HepG2 (cell line): Measurements from ENCODE around the gene MARF1. TPM values are rescaled to one million over a fixed set of nuclear protein-coding genes. Genes with fewer than 3 reads are reported as not detected.

Source experiments
- ATAC-seq: fragments of 200-7000 bp; cut with Tn5 transposase; 3 replicates; pipeline ENCODE4 v1.9.1; 2020; ENCODE audit warnings: mild to moderate bottlenecking, moderate library complexity
- BruUV-seq: library from RNA; stranded (reverse); fragments of 400-500 nt; replicated peaks from 2 replicates; lab custom pipeline; 2021; lab: Mats Ljungman, UMichigan
- CTCF ChIA-PET: fragments of 300-600 bp; formaldehyde crosslinking; extraction: SDS; loops from one replicate; lab custom pipeline; 2021; ENCODE audit warnings: low total read pairs, inconsistent platforms, low intra/inter-chr PET ratio; lab: Yijun Ruan, JAX
- POLR2A ChIA-PET: fragments of 350-600 bp; sonication (Branson Sonifier 250); formaldehyde crosslinking; loops from one replicate; lab custom pipeline; 2020; ENCODE audit warnings: antibody characterized with exemption, inconsistent platforms; lab: Yijun Ruan, JAX
- DNase-seq: peaks from one replicate; pipeline ENCODE4 v3.0.0-alpha.2; 2015; ENCODE audit warnings: low spot score
- FAIRE-seq: peaks from 3 replicates; lab custom pipeline; 2011; peaks lifted over from hg19 to GRCh38; lab: Jason Lieb, UNC
- H2AFZ ChIP-seq: one replicate; pipeline ENCODE4 v1.6.1; 2011; ENCODE audit warnings: low read length, inconsistent platforms
- H3K27ac ChIP-seq: fragments of 300-600 bp; 3 replicates; pipeline ENCODE4 v1.8.0; 2011; ENCODE audit warnings: mixed run types, mild to moderate bottlenecking, mixed read lengths, low read length, inconsistent platforms; ENCODE audit not compliant: insufficient read depth; ENCODE audit errors: extremely low read length
- H3K27me3 ChIP-seq, 2 experiments: fragments of 200-600 bp in 1 of 2; 2 replicates in 1 of 2; 3 replicates in 1 of 2; pipeline versions ENCODE4 v1.6.0 to v1.8.0; 2011; ENCODE audit warnings: low read length in 2 of 2, mild to moderate bottlenecking in 2 of 2, moderate library complexity in 2 of 2, inconsistent platforms in 1 of 2; ENCODE audit not compliant: insufficient read depth in 2 of 2, control insufficient read depth in 1 of 2
- H3K36me3 ChIP-seq, 2 experiments: fragments of 200-600 bp in 1 of 2; replicated peaks in 1 of 2; 2 replicates in 1 of 2; 3 replicates in 1 of 2; pipeline versions ENCODE4 v1.5.1 to v1.8.0; 2011; ENCODE audit warnings: low read length in 2 of 2, inconsistent platforms in 1 of 2; ENCODE audit not compliant: insufficient read depth in 2 of 2, control insufficient read depth in 1 of 2
- H3K4me1 ChIP-seq: 2 replicates; pipeline ENCODE4 v1.5.1; 2012; ENCODE audit warnings: low read length, inconsistent platforms; ENCODE audit not compliant: insufficient read depth
- H3K4me2 ChIP-seq: 2 replicates; pipeline ENCODE4 v1.6.0; 2011; ENCODE audit warnings: low read depth, low read length, inconsistent platforms
- H3K4me3 ChIP-seq, 3 experiments: fragments of 200-600 bp in 1 of 3; sonication (generic), shearing (Covaris generic) in 1 of 3; replicated peaks in 1 of 3; 2 replicates each; pipeline ENCODE4 v1.5.1; 2011 to 2016; ENCODE audit warnings: low read length in 3 of 3, inconsistent platforms in 2 of 3, low read depth in 2 of 3, mild to moderate bottlenecking in 2 of 3, control low read depth in 1 of 3, mixed read lengths in 1 of 3; ENCODE audit not compliant: insufficient read depth in 1 of 3
- H3K79me2 ChIP-seq: one replicate; pipeline ENCODE4 v1.6.1; 2011; ENCODE audit warnings: low read length, inconsistent platforms; ENCODE audit not compliant: insufficient read depth
- H3K9ac ChIP-seq: 2 replicates; pipeline ENCODE4 v1.6.0; 2011; ENCODE audit warnings: mild to moderate bottlenecking, low read depth, low read length, inconsistent platforms; ENCODE audit not compliant: insufficient read depth
- H3K9me3 ChIP-seq: 2 replicates; pipeline ENCODE4 v1.5.1; 2012; ENCODE audit warnings: mild to moderate bottlenecking, low read length
- H4K20me1 ChIP-seq: 2 replicates; pipeline ENCODE4 v1.6.0; 2011; ENCODE audit warnings: inconsistent platforms, mild to moderate bottlenecking, low read length, moderate library complexity; ENCODE audit not compliant: insufficient read depth
- ARID2 ChIP-seq: sonication (generic); formaldehyde crosslinking; IDR thresholded peaks from 2 replicates; pipeline ENCODE4 v1.8.1; 2022; ENCODE audit warnings: mild to moderate bottlenecking, missing genetic modification reagents, borderline replicate concordance
- ELF4 ChIP-seq: sonication (generic); formaldehyde crosslinking; IDR thresholded peaks from 2 replicates; pipeline ENCODE4 v1.5.0; 2020; ENCODE audit warnings: missing genetic modification reagents, mild to moderate bottlenecking, moderate library complexity, borderline replicate concordance
- GPN1 ChIP-seq: sonication (generic); formaldehyde crosslinking; IDR thresholded peaks from 2 replicates; pipeline ENCODE4 v1.5.1; 2020; ENCODE audit warnings: missing genetic modification reagents, borderline replicate concordance
- JARID2 ChIP-seq: sonication (generic); formaldehyde crosslinking; IDR thresholded peaks from 2 replicates; pipeline ENCODE4 v1.8.1; 2023; ENCODE audit warnings: missing genetic modification reagents, inconsistent platforms; ENCODE audit not compliant: insufficient replicate concordance
- NPAS2 ChIP-seq: sonication (generic); formaldehyde crosslinking; IDR thresholded peaks from 2 replicates; pipeline ENCODE4 v1.8.0; 2022; ENCODE audit warnings: mild to moderate bottlenecking, missing genetic modification reagents, borderline replicate concordance
- RARG ChIP-seq: sonication (generic); formaldehyde crosslinking; IDR thresholded peaks from 2 replicates; pipeline ENCODE4 v1.4.0; 2020; ENCODE audit warnings: low read depth, mild to moderate bottlenecking, missing genetic modification reagents
- ZMYM2 ChIP-seq: sonication (generic); formaldehyde crosslinking; IDR thresholded peaks from 2 replicates; pipeline ENCODE4 v1.8.0; 2022; ENCODE audit warnings: mild to moderate bottlenecking, missing genetic modification reagents
- ZNF24 ChIP-seq: fragments of 450-650 bp; IDR thresholded peaks from 2 replicates; pipeline ENCODE4 v1.6.1; 2017; ENCODE audit warnings: antibody characterized with exemption, mild to moderate bottlenecking
- ZNF3 ChIP-seq: IDR thresholded peaks from 2 replicates; pipeline ENCODE4 v1.7.0; 2017; ENCODE audit warnings: inconsistent platforms
- ZNF605 ChIP-seq: sonication (generic); formaldehyde crosslinking; IDR thresholded peaks from 2 replicates; pipeline ENCODE4 v1.8.0; 2022; ENCODE audit warnings: mild to moderate bottlenecking, missing genetic modification reagents
- WGBS: methylation state at CpG from one replicate; pipeline ENCODE4 v1.1.6; 2017; ENCODE audit warnings: low lambda C conversion rate; 5-methylcytosine and 5-hydroxymethylcytosine counted together
- in situ Hi-C: cut with HindIII; loops from 2 replicates; pipeline ENCODE4 v1.10.0; 2017; ENCODE audit warnings: low pct_unique_long_range_greater_than_20kb; ENCODE audit not compliant: extremely low pct_ligation_motif_present
- intact Hi-C: fragments of 100-400 bp; cut with micrococcal nuclease; formaldehyde crosslinking; loops from one replicate; pipeline ENCODE4 v1.10.0; 2022; ENCODE audit not compliant: unreplicated experiment
- polyA plus RNA-seq, 8 experiments: library from polyadenylated mRNA; depleted of rRNA in 3 of 8; stranded (reverse) in 7 of 8; unstranded in 1 of 8; fragments of >200 nt; fragmentation: Illumina TruSeq in 4 of 8; extraction: Trizol in 4 of 8; gene quantifications; 2 replicates each; pipeline versions ENCODE4 v1.2.1 to v1.2.3, GENCODE V29; 2011 to 2016; ENCODE audit warnings: low read depth in 4 of 8, missing spikeins in 1 of 8, mixed read lengths in 1 of 8; ENCODE audit not compliant: insufficient read depth in 1 of 8
- total RNA-seq, 5 experiments: library from RNA; depleted of rRNA; stranded (reverse); fragments of >200 nt; fragmentation: Illumina TruSeq; extraction: Trizol; gene quantifications; 2 replicates each; pipeline ENCODE4 v1.2.3, GENCODE V29; 2016; ENCODE audit warnings: low read depth in 1 of 5
- TF ChIP-seq, protein P1 (sequence below): sonication (generic); formaldehyde crosslinking; conservative IDR thresholded peaks from 2 replicates; pipeline ENCODE4 v1.8.0; 2022; ENCODE audit warnings: missing genetic modification reagents
- TF ChIP-seq, protein P2 (sequence below): sonication (generic); IDR thresholded peaks from 2 replicates; pipeline ENCODE4 v1.6.1; 2016; ENCODE audit warnings: low read depth, borderline replicate concordance
- TF ChIP-seq, protein P3 (sequence below): sonication (generic); formaldehyde crosslinking; IDR thresholded peaks from 2 replicates; pipeline ENCODE4 v1.4.0; 2020; ENCODE audit warnings: mild to moderate bottlenecking, missing genetic modification reagents, borderline replicate concordance
- TF ChIP-seq, protein P4 (sequence below): sonication (generic); formaldehyde crosslinking; IDR thresholded peaks from 2 replicates; pipeline ENCODE4 v1.4.0; 2020; ENCODE audit warnings: low read depth, mild to moderate bottlenecking, missing genetic modification reagents
- TF ChIP-seq, protein P5 (sequence below): sonication (generic); formaldehyde crosslinking; IDR thresholded peaks from 2 replicates; pipeline ENCODE4 v1.8.1; 2023; ENCODE audit warnings: missing genetic modification reagents, inconsistent platforms, borderline replicate concordance

The MARF1 gene
- total and polyA plus RNA-seq, 2 of the 13 experiments (the other 11 are each of a cell fraction or from before 2014, with no cell fraction given) = 8.7 to 20.7 TPM

DNA sequence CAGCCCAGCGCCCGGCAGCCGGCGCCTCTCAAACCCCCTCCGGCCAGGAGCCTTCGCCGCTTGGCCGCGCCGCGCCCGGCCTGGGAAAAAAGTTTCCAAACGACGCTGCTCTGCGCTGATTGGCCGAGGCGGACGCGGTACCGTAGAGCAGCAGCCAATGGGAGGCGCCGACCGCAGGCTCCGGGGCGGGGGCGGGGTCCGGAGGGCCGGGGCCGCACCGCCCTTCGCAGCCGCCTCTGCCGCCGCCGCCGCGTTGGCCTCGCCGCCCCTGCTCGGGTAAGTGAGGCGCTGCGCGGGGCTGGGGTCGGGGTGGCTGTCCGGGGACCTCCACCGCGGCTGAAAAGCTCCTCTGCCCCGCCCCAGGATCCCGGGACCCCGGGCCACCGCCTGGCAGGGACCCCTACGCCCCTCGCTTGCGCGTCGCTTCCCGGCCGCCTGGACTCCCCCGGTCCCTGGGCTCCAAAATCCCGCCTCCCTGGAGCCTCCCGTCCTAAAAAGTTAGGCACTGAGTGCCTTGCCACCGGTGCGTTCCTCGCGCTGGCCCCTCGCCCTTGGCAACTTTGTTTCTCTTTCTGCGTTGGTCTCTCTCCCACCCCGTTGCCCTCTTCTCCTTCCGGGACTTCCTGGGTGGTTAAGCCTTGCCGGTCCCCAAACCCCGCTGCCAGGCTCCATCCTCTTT lies 7.2 kb upstream of the MARF1 start, which contains the start of gene NDE1 (continued):
- TF ChIP-seq, protein P1, sequence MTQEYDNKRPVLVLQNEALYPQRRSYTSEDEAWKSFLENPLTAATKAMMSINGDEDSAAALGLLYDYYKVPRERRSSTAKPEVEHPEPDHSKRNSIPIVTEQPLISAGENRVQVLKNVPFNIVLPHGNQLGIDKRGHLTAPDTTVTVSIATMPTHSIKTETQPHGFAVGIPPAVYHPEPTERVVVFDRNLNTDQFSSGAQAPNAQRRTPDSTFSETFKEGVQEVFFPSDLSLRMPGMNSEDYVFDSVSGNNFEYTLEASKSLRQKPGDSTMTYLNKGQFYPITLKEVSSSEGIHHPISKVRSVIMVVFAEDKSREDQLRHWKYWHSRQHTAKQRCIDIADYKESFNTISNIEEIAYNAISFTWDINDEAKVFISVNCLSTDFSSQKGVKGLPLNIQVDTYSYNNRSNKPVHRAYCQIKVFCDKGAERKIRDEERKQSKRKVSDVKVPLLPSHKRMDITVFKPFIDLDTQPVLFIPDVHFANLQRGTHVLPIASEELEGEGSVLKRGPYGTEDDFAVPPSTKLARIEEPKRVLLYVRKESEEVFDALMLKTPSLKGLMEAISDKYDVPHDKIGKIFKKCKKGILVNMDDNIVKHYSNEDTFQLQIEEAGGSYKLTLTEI = no peak
- TF ChIP-seq JARID2 = no peak
- no peak for TF ChIP-seq RARG
- TF ChIP-seq, protein P2, sequence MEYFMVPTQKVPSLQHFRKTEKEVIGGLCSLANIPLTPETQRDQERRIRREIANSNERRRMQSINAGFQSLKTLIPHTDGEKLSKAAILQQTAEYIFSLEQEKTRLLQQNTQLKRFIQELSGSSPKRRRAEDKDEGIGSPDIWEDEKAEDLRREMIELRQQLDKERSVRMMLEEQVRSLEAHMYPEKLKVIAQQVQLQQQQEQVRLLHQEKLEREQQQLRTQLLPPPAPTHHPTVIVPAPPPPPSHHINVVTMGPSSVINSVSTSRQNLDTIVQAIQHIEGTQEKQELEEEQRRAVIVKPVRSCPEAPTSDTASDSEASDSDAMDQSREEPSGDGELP = peak; percentile 1; the same call in 1 of the 2 replicates
- TF ChIP-seq, protein P3, sequence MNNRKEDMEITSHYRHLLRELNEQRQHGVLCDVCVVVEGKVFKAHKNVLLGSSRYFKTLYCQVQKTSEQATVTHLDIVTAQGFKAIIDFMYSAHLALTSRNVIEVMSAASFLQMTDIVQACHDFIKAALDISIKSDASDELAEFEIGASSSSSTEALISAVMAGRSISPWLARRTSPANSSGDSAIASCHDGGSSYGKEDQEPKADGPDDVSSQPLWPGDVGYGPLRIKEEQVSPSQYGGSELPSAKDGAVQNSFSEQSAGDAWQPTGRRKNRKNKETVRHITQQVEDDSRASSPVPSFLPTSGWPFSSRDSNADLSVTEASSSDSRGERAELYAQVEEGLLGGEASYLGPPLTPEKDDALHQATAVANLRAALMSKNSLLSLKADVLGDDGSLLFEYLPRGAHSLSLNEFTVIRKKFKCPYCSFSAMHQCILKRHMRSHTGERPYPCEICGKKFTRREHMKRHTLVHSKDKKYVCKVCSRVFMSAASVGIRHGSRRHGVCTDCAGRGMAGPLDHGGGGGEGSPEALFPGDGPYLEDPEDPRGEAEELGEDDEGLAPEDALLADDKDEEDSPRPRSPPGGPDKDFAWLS (CRISPR knock-in tag) = no peak
- TF ChIP-seq ZNF24 = no peak
- TF ChIP-seq ZNF3 (CRISPR knock-in tag) = no peak; the same call in 1 of the 2 replicates
- TF ChIP-seq, all 625 proteins: peak for 277

DNA sequence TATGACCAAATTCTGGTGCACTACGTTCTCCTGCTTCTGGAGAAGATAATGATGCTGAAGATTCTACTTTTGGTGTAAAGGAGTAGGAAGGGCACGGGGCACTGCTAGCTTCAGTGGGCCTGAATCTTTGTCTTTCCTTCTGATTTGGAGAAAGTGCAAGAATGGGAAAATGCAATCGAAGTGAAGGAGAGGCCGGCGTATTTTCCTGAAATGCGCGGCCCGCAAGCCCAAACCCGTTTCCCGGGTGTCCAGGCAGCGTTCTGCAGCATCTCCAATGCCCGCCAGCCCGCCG lies 6.7 kb upstream of the MARF1 start:
- peaks cover 0 to 6% of the 10 kb centered on the region in 2 experiments; a peak in 1 of 5 replicates for H3K27me3 ChIP-seq
- in situ Hi-C loops = no loop called here
- ChIA-PET CTCF (no interaction called here), POLR2A (no interaction called here)
- BruUV-seq = no TSS peak
- WGBS = 2% methylated on average over 14 of the region's 14 CpGs
- peak overlapping the region; percentile 99 for H3K4me2 ChIP-seq
- FAIRE-seq = no peak
- no peak overlapping the region for H2AFZ ChIP-seq
- DNase-seq = no peak
- intact Hi-C loops = loop anchor here (2.0 kb wide), 2 partner anchors 23 to 55 kb away; no protein-coding TSS in a partner anchor
- peak overlapping the region; percentile 41 for H3K27ac ChIP-seq
- peaks cover 6% of the 10 kb centered on the region; the same call in 1 of the 2 replicates for H4K20me1 ChIP-seq
- H3K36me3 ChIP-seq = peaks cover 1% of the 10 kb centered on the region in 2 experiments; a peak in 2 of 5 replicates
- peaks cover 70% of the 10 kb centered on the region for H3K4me1 ChIP-seq
- peak; percentile 1; the same call in 2 of the 3 replicates for ATAC-seq
- no peaks in the 10 kb centered on the region for H3K9me3 ChIP-seq
- peak overlapping the region; percentile 60 to 100 (median 88) for H3K4me3 ChIP-seq
- H3K9ac ChIP-seq = peak overlapping the region; percentile 69
- peaks cover 45% of the 10 kb centered on the region for H3K79me2 ChIP-seq
- TF ChIP-seq, protein P4, sequence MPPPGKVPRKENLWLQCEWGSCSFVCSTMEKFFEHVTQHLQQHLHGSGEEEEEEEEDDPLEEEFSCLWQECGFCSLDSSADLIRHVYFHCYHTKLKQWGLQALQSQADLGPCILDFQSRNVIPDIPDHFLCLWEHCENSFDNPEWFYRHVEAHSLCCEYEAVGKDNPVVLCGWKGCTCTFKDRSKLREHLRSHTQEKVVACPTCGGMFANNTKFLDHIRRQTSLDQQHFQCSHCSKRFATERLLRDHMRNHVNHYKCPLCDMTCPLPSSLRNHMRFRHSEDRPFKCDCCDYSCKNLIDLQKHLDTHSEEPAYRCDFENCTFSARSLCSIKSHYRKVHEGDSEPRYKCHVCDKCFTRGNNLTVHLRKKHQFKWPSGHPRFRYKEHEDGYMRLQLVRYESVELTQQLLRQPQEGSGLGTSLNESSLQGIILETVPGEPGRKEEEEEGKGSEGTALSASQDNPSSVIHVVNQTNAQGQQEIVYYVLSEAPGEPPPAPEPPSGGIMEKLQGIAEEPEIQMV (CRISPR knock-in tag) = no peak
- TF ChIP-seq ZMYM2 = 0 out of 2 replicates have a peak, but pooled peaks have one; percentile 19
- no peak for TF ChIP-seq GPN1 (CRISPR knock-in tag)
- TF ChIP-seq ELF4 = peak; percentile 28; the same call in 1 of the 2 replicates
- TF ChIP-seq, protein P5, sequence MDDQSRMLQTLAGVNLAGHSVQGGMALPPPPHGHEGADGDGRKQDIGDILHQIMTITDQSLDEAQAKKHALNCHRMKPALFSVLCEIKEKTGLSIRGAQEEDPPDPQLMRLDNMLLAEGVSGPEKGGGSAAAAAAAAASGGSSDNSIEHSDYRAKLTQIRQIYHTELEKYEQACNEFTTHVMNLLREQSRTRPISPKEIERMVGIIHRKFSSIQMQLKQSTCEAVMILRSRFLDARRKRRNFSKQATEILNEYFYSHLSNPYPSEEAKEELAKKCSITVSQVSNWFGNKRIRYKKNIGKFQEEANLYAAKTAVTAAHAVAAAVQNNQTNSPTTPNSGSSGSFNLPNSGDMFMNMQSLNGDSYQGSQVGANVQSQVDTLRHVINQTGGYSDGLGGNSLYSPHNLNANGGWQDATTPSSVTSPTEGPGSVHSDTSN (CRISPR knock-in tag) = no peak
- no peak for TF ChIP-seq NPAS2 (CRISPR knock-in tag)
- TF ChIP-seq ZNF605 (CRISPR knock-in tag) = 0 out of 2 replicates have a peak, but pooled peaks have one; percentile 51
- TF ChIP-seq ARID2 (CRISPR knock-in tag) = peak; percentile 43; the same call in 1 of the 2 replicates
